MCF 10A (cell line): Measurements from ENCODE around the gene TRPC4AP. TPM values are rescaled to one million over a fixed set of nuclear protein-coding genes. Genes with fewer than 3 reads are reported as not detected.

Experiments
- BruUV-seq: library from RNA; stranded (reverse); fragments of 400-500 nt; replicated peaks from 2 replicates; lab custom pipeline; 2021; lab: Mats Ljungman, UMichigan
- CTCF ChIA-PET: fragments of 300-600 bp; sonication (Branson Sonifier 250); formaldehyde crosslinking; extraction: SDS; loops from one replicate; lab custom pipeline; 2021; ENCODE audit warnings: antibody characterized with exemption, inconsistent platforms; lab: Yijun Ruan, JAX
- POLR2A ChIA-PET: fragments of 300-600, 350-650 bp; sonication (Branson Sonifier 250); formaldehyde crosslinking; extraction: SDS; loops from one replicate; lab custom pipeline; 2020; ENCODE audit warnings: antibody characterized with exemption, inconsistent platforms; lab: Yijun Ruan, JAX
- DNase-seq: peaks from one replicate; pipeline ENCODE4 v3.0.0-alpha.2; 2018; ENCODE audit not compliant: unreplicated experiment
- H3K27ac Mint-ChIP-seq: one replicate; pipeline ENCODE4 v1.8.0; 2022; ENCODE audit warnings: mild to moderate bottlenecking, low read depth, mixed read lengths; ENCODE audit not compliant: unreplicated experiment
- H3K27me3 Mint-ChIP-seq: one replicate; pipeline ENCODE4 v1.8.0; 2022; ENCODE audit warnings: mixed read lengths; ENCODE audit not compliant: insufficient read depth, unreplicated experiment
- H3K36me3 Mint-ChIP-seq: one replicate; pipeline ENCODE4 v1.8.0; 2022; ENCODE audit warnings: mild to moderate bottlenecking, moderate library complexity, mixed read lengths; ENCODE audit not compliant: insufficient read depth, unreplicated experiment
- H3K4me1 Mint-ChIP-seq: one replicate; pipeline ENCODE4 v1.8.0; 2022; ENCODE audit warnings: mixed read lengths; ENCODE audit not compliant: insufficient read depth, unreplicated experiment
- H3K4me3 Mint-ChIP-seq: one replicate; pipeline ENCODE4 v1.8.0; 2022; ENCODE audit warnings: mild to moderate bottlenecking, moderate library complexity, mixed read lengths; ENCODE audit not compliant: unreplicated experiment
- H3K9me3 Mint-ChIP-seq: one replicate; pipeline ENCODE4 v1.8.0; 2022; ENCODE audit warnings: mixed read lengths; ENCODE audit not compliant: unreplicated experiment
- CTCF ChIP-seq: fragments of 200-600 bp; IDR thresholded peaks from one replicate; pipeline ENCODE4 v1.8.0; 2022; ENCODE audit warnings: antibody characterized with exemption, mild to moderate bottlenecking; ENCODE audit not compliant: unreplicated experiment
- intact Hi-C: fragments of 100-400 bp; cut with micrococcal nuclease; formaldehyde crosslinking; loops from 2 replicates; pipeline ENCODE4 v1.14.1; 2022
- total RNA-seq: library from RNA; stranded (reverse); gene quantifications from 2 replicates; pipeline ENCODE4 v1.2.3, GENCODE V29; 2022

TRPC4AP gene
- total RNA-seq, 1 experiment from 2014 or later: 51.8 TPM

GRCh38 chr20:35042268-35042667, 50.3 kb downstream of the TRPC4AP start:
- CTCF ChIA-PET: interaction anchor here (0.8 kb wide), 1 partner anchor 273 kb away, joined by 3 read pairs; no protein-coding TSS in a partner anchor

GRCh38 chr20:35040646-35041045, 52.0 kb downstream of the TRPC4AP start:
- Mint-ChIP-seq H3K4me1 (peaks cover 6% of the 10 kb centered on the region), H3K27ac (no peak overlapping the region), H3K36me3 (peaks cover 47% of the 10 kb centered on the region), H3K9me3 (no peaks in the 10 kb centered on the region), H3K4me3 (no peak overlapping the region), H3K27me3 (no peaks in the 10 kb centered on the region)
- CTCF ChIA-PET: interaction anchor here (0.7 kb wide), 1 partner anchor 9 kb away, joined by 4 read pairs; no protein-coding TSS in a partner anchor
- POLR2A ChIA-PET: no interaction called here
- TF ChIP-seq CTCF: no peak
- no peak for DNase-seq
- no TSS peak for BruUV-seq
- intact Hi-C loops: no loop called here

More at GRCh38 chr20:35042268-35042667, 50.3 kb downstream of the TRPC4AP start:
- BruUV-seq: no TSS peak
- no peak for TF ChIP-seq CTCF
- no peak overlapping the region for H3K4me3 Mint-ChIP-seq
- H3K36me3 Mint-ChIP-seq: peaks cover 42% of the 10 kb centered on the region
- no peaks in the 10 kb centered on the region for H3K9me3 Mint-ChIP-seq
- no peaks in the 10 kb centered on the region for H3K27me3 Mint-ChIP-seq
- H3K4me1 Mint-ChIP-seq: peaks cover 6% of the 10 kb centered on the region
- no peak for DNase-seq
- intact Hi-C loops: no loop called here
- H3K27ac Mint-ChIP-seq: no peak overlapping the region
- POLR2A ChIA-PET: interaction anchor here (0.6 to 1.7 kb wide), 5 partner anchors 15 to 526 kb away, joined by 3 to 6 read pairs (median 3); partner anchors contain the start of genes DYNLRB1 and TRPC4AP

GRCh38 chr20:35039846-35040489, 52.6 kb downstream of the TRPC4AP start:
- no peak for DNase-seq
- POLR2A ChIA-PET: no interaction called here
- H3K9me3 Mint-ChIP-seq: no peaks in the 10 kb centered on the region
- peaks cover 49% of the 10 kb centered on the region for H3K36me3 Mint-ChIP-seq
- H3K4me3 Mint-ChIP-seq: no peak overlapping the region
- H3K27ac Mint-ChIP-seq: no peak overlapping the region
- H3K4me1 Mint-ChIP-seq: peaks cover 6% of the 10 kb centered on the region
- CTCF ChIA-PET: interaction anchor here (0.5 to 0.9 kb wide), 4 partner anchors 8 to 52 kb away, joined by 3 to 4 read pairs (median 3); partner anchors contain the start of gene TRPC4AP
- no peak for TF ChIP-seq CTCF
- BruUV-seq: no TSS peak
- H3K27me3 Mint-ChIP-seq: no peaks in the 10 kb centered on the region
- intact Hi-C loops: no loop called here

GRCh38 chr20:35039146-35039545, 53.5 kb downstream of the TRPC4AP start:
- peaks cover 6% of the 10 kb centered on the region for H3K4me1 Mint-ChIP-seq
- H3K27me3 Mint-ChIP-seq: no peaks in the 10 kb centered on the region
- H3K4me3 Mint-ChIP-seq: no peak overlapping the region
- ChIA-PET CTCF (interaction anchor here (0.5 to 1.2 kb wide), 4 partner anchors 53 to 421 kb away, joined by 3 read pairs; partner anchors contain the start of gene TRPC4AP), POLR2A (interaction anchor here (0.6 to 0.8 kb wide), 3 partner anchors 8 to 203 kb away, joined by 3 to 4 read pairs (median 3); no protein-coding TSS in a partner anchor)
- no peak for TF ChIP-seq CTCF
- intact Hi-C loops: no loop called here
- no TSS peak for BruUV-seq
- H3K27ac Mint-ChIP-seq: no peak overlapping the region
- H3K36me3 Mint-ChIP-seq: peaks cover 49% of the 10 kb centered on the region
- no peak for DNase-seq
- no peaks in the 10 kb centered on the region for H3K9me3 Mint-ChIP-seq
